Muscle of leg (tissue), 11 donors: Measurements from ENCODE around the gene SP5. TPM values are rescaled to one million over a fixed set of nuclear protein-coding genes. Genes with fewer than 3 reads are reported as not detected.

Experiments used
- DNase-seq: peaks from one replicate; pipeline ENCODE4 v3.0.0; 2013
- H3K27ac ChIP-seq: one replicate; pipeline ENCODE4 v1.5.1; 2013; ENCODE audit warnings: mild to moderate bottlenecking, low read length, control low read depth
- H3K27me3 ChIP-seq: one replicate; pipeline ENCODE4 v1.6.1; 2013; ENCODE audit warnings: low read length; ENCODE audit not compliant: control insufficient read depth, insufficient read depth
- H3K36me3 ChIP-seq: one replicate; pipeline ENCODE4 v1.6.1; 2013; ENCODE audit warnings: low read length; ENCODE audit not compliant: control insufficient read depth, insufficient read depth
- H3K4me1 ChIP-seq: one replicate; pipeline ENCODE4 v1.6.1; 2013; ENCODE audit warnings: low read length; ENCODE audit not compliant: control insufficient read depth, insufficient read depth
- H3K4me3 ChIP-seq: one replicate; pipeline ENCODE4 v1.5.1; 2013; ENCODE audit warnings: low read length, control low read depth
- H3K9me3 ChIP-seq: replicated peaks from 2 replicates; pipeline ENCODE4 v1.6.1; 2013; ENCODE audit warnings: low read depth, low read length; ENCODE audit not compliant: control insufficient read depth
- WGBS: methylation state at CpG from one replicate; pipeline ENCODE4 v1.1.5; 2013; ENCODE audit warnings: missing lambda C conversion rate; ENCODE audit not compliant: insufficient coverage; 5-methylcytosine and 5-hydroxymethylcytosine counted together
- polyA plus RNA-seq, 8 donors: library from polyadenylated mRNA; unstranded; fragments of 120-200 nt; gene quantifications; one replicate each; pipeline versions ENCODE4 v1.2.1 to v1.2.3, GENCODE V29; 2013; ENCODE audit warnings: inconsistent platforms in 1 of 8, low replicate concordance in 1 of 8; ENCODE audit not compliant: insufficient read length in 8 of 8, insufficient read depth in 1 of 8
- total RNA-seq: library from RNA; stranded (reverse); fragments of 120-200 nt; gene quantifications from one replicate; pipeline ENCODE4 v1.2.4, GENCODE V29; 2013

The SP5 gene
- total and polyA plus RNA-seq, 9 donors = 1.3 to 8.7 (median 3.7) TPM

- DNase-seq = no peak
- Histone ChIP-seq H3K9me3 (no peaks in the 10 kb centered on the region), H3K4me3 (no peak overlapping the region), H3K27me3 (peaks cover 58% of the 10 kb centered on the region), H3K4me1 (peaks cover 12% of the 10 kb centered on the region), H3K27ac (no peak overlapping the region), H3K36me3 (no peaks in the 10 kb centered on the region)
- WGBS = 20% methylated on average over 15 of the region's 16 CpGs
Observed at GRCh38 chr2:170707821-170708795, 7.0 kb upstream of the SP5 start.

DNA sequence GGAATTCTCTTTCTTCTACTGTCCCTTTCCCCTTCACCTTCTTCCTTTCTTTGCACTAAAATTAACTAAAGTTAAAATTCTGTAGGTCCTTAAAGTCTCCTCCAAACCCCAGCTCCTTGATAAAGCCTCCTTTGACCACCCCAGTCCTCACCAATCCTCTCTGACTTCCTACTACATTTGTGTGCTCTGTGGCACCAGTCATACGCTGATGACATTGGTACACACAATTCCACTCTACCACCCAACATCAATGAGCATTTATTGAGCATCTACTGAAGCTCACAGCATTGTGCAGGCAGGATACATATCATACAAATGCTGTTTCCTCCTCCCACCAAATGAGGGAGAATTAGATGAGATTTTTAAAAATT lies 4.5 kb upstream of the SP5 start:
- Histone ChIP-seq H3K27me3 (peaks cover 76% of the 10 kb centered on the region), H3K9me3 (no peaks in the 10 kb centered on the region), H3K27ac (no peak overlapping the region), H3K4me1 (peaks cover 32% of the 10 kb centered on the region), H3K4me3 (no peak overlapping the region), H3K36me3 (no peaks in the 10 kb centered on the region)
- WGBS = 78% methylated on average over 1 of the region's 1 CpG
- DNase-seq = no peak

DNA sequence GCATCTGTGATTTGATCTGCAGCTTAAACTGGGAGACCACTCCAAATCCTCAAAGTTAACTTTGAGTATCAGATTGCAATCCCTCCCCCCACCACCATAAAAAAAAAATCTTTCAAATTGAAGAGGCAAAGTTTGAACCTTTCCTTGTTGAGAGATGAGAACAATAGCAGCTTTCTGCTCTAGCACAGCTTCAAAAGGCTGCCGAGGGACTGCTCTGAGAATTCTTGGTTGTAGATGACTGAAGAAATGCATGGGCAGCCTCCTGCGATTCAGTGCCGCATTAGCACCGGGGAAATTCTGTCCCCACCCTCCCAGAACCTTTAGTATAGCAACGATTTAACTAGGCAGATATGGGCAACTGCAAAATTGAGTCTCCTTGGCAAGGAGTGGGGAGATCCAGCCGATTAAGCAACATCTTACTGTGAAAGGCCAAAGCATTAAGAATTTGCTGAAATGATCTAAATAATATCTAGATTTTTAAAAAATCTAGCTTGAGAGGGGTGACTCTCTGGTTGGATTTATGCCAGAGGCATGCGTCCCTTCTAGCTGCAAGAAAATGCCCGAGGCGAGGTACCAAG lies 3.9 kb upstream of the SP5 start:
- Histone ChIP-seq H3K9me3 (no peaks in the 10 kb centered on the region), H3K36me3 (no peaks in the 10 kb centered on the region), H3K4me3 (no peak overlapping the region), H3K27ac (no peak overlapping the region), H3K27me3 (peaks cover 83% of the 10 kb centered on the region), H3K4me1 (peaks cover 39% of the 10 kb centered on the region)
- DNase-seq = no peak
- WGBS = 3% methylated on average over 3 of the region's 9 CpGs

- peaks cover 40% of the 10 kb centered on the region for H3K4me1 ChIP-seq
- H3K36me3 ChIP-seq = no peaks in the 10 kb centered on the region
- H3K27me3 ChIP-seq = peaks cover 85% of the 10 kb centered on the region
- no peaks in the 10 kb centered on the region for H3K9me3 ChIP-seq
- no peak overlapping the region for H3K27ac ChIP-seq
- peak overlapping the region; percentile 21 for H3K4me3 ChIP-seq
- under 1% methylated on average over 39 of the region's 51 CpGs for WGBS
- DNase-seq = no peak
Observed at GRCh38 chr2:170711774-170712652, 3.1 kb upstream of the SP5 start.

GRCh38 chr2:170712653-170713542 lies 2.2 kb upstream of the SP5 start:
- H3K4me3 ChIP-seq = no peak overlapping the region

GRCh38 chr2:170713543-170714380 lies 1.4 kb upstream of the SP5 start:
- H3K4me1 ChIP-seq = peaks cover 45% of the 10 kb centered on the region
- peak overlapping the region; percentile 20 for H3K27ac ChIP-seq
- peak overlapping the region; percentile 31 for H3K4me3 ChIP-seq
- 2% methylated on average over 69 of the region's 76 CpGs for WGBS
- DNase-seq = no peak
- no peaks in the 10 kb centered on the region for H3K36me3 ChIP-seq
- H3K9me3 ChIP-seq = no peaks in the 10 kb centered on the region
- H3K27me3 ChIP-seq = peaks cover 84% of the 10 kb centered on the region

More at GRCh38 chr2:170712653-170713542, 2.2 kb upstream of the SP5 start:
- peaks cover 45% of the 10 kb centered on the region for H3K4me1 ChIP-seq
- 5% methylated on average over 30 of the region's 41 CpGs for WGBS
- peaks cover 87% of the 10 kb centered on the region for H3K27me3 ChIP-seq
- no peak overlapping the region for H3K27ac ChIP-seq
- H3K36me3 ChIP-seq = no peaks in the 10 kb centered on the region
- DNase-seq = peak; percentile 4
- no peaks in the 10 kb centered on the region for H3K9me3 ChIP-seq

DNA sequence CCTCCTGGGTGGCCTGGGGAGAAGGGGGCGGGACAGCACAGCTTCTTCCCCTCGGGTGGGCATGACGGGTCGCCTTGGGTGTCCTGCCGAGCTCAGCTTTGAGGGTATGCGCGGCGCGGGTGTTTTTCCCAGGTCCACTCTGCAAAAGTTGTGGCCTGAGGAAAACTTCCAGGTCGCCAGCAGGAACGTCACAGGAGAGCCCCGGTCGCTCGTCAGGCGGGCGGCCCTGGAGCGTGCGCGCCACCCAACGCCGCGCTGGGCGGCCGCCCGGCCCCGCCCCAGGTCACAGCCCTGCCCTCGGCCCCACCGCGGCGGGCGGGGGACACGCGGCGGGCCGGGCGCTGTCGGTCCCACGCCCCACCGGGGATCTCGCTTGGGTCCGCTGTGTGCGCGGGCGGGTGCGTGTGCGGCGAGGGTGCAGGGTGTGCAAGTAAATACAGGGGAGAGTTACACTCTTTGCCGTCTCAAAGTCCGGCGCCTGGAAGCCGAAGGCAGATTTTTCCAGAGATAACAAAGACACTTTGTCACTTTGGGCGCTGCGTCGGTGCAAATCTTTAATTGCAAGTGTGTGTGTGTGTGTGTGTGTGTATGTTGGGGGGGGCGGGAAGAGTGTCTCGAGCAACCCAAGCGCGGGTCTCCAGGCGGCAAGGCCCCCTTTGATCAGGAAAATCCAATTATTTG lies 616 bp upstream of the SP5 start:
- Histone ChIP-seq H3K27ac (peak overlapping the region; percentile 44), H3K4me1 (peaks cover 45% of the 10 kb centered on the region), H3K27me3 (peaks cover 83% of the 10 kb centered on the region), H3K4me3 (peak overlapping the region; percentile 38), H3K36me3 (no peaks in the 10 kb centered on the region), H3K9me3 (no peaks in the 10 kb centered on the region)
- WGBS = under 1% methylated on average over 54 of the region's 59 CpGs
- no peak for DNase-seq

DNA sequence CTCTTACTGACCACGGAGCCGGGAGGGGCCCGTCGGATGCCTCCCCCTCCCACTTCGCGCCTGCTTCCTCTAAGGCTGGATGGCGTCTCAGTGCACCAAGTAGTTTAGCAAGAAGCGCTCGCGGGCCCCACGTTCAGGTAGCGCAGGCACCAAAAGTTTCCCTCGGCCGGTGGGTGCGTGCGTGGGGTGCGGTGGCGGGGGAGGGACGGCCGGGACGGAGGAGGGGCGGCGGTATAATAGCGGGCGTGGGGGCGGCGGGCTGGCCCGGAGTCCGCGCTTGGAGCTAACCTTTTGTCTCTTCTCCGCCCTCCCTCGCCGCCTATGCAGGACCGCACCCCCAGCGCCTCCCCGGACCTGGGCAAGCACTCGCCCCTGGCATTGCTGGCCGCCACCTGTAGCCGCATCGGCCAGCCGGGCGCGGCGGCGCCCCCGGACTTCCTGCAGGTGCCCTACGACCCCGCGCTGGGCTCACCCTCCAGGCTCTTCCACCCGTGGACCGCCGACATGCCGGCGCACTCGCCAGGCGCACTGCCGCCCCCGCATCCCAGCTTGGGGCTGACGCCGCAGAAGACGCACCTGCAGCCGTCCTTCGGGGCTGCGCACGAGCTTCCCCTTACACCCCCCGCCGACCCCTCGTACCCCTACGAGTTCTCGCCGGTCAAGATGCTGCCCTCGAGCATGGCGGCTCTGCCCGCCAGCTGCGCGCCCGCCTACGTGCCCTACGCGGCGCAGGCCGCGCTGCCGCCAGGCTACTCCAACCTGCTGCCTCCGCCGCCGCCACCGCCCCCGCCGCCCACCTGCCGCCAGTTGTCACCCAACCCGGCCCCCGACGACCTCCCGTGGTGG lies 1.0 kb downstream of the SP5 start:
- H3K4me1 ChIP-seq = peaks cover 45% of the 10 kb centered on the region
- H3K4me3 ChIP-seq = peak overlapping the region; percentile 38
- no peak overlapping the region for H3K27ac ChIP-seq
- H3K27me3 ChIP-seq = peaks cover 72% of the 10 kb centered on the region
- no peaks in the 10 kb centered on the region for H3K36me3 ChIP-seq
- DNase-seq = no peak
- no peaks in the 10 kb centered on the region for H3K9me3 ChIP-seq
- WGBS = under 1% methylated on average over 85 of the region's 95 CpGs
